OCI-LY7 (cell line): ENCODE measurements around the gene CPPED1. TPM values are rescaled to one million over a fixed set of nuclear protein-coding genes. Genes with fewer than 3 reads are reported as not detected.

Experiments used
- BruUV-seq: library from RNA; stranded (reverse); fragments of 400-500 nt; replicated peaks from 2 replicates; lab custom pipeline; 2021; lab: Mats Ljungman, UMichigan
- CTCF ChIA-PET: fragments of 300-600 bp; sonication (Branson Sonifier 250); formaldehyde crosslinking; loops from one replicate; lab custom pipeline; 2022; ENCODE audit warnings: antibody characterized with exemption; ENCODE audit not compliant: unreplicated experiment; lab: Charles Lee
- POLR2A ChIA-PET: fragments of 300-600 bp; sonication (Branson Sonifier 250); formaldehyde crosslinking; loops from one replicate; lab custom pipeline; 2022; ENCODE audit warnings: antibody characterized with exemption; lab: Charles Lee
- DNase-seq: peaks from one replicate; pipeline ENCODE4 v3.0.0-alpha.2; 2015; ENCODE audit warnings: low spot score
- H2AFZ ChIP-seq: fragments of 200-600 bp; sonication (generic), shearing (Covaris generic); 2 replicates; pipeline ENCODE4 v1.6.1; 2014; ENCODE audit warnings: mild to moderate bottlenecking, antibody characterized with exemption, low read length, moderate library complexity
- H3K27ac ChIP-seq: fragments of 200-600 bp; sonication (generic); 2 replicates; pipeline ENCODE4 v1.5.1; 2014; ENCODE audit warnings: mixed run types, low read depth, mild to moderate bottlenecking, moderate library complexity, low read length, inconsistent platforms; ENCODE audit not compliant: poor library complexity, severe bottlenecking
- H3K36me3 ChIP-seq: fragments of 200-600 bp; sonication (generic); 2 replicates; pipeline ENCODE4 v1.6.1; 2014; ENCODE audit warnings: mild to moderate bottlenecking, antibody characterized with exemption, low read length, moderate library complexity, mixed read lengths; ENCODE audit not compliant: insufficient read depth
- H3K4me1 ChIP-seq: fragments of 200-600 bp; sonication (generic); 2 replicates; pipeline ENCODE4 v1.5.1; 2014; ENCODE audit warnings: mild to moderate bottlenecking, low read length; ENCODE audit not compliant: insufficient read depth, poor library complexity, severe bottlenecking
- H3K4me2 ChIP-seq: fragments of 200-600 bp; sonication (generic); 2 replicates; pipeline ENCODE4 v1.6.1; 2014; ENCODE audit warnings: mild to moderate bottlenecking, low read length
- H3K4me3 ChIP-seq: fragments of 200-600 bp; sonication (generic); 2 replicates; pipeline ENCODE4 v1.5.1; 2014; ENCODE audit warnings: mild to moderate bottlenecking, low read depth, low read length; ENCODE audit not compliant: poor library complexity, severe bottlenecking
- H3K79me2 ChIP-seq: fragments of 200-600 bp; sonication (generic); 2 replicates; pipeline ENCODE4 v1.6.1; 2016; ENCODE audit warnings: low read depth, mild to moderate bottlenecking, low read length, moderate library complexity, mixed read lengths; ENCODE audit not compliant: insufficient read depth
- H3K9me2 ChIP-seq: fragments of 200-600 bp; sonication (generic); 2 replicates; pipeline ENCODE4 v1.6.1; 2016; ENCODE audit warnings: mild to moderate bottlenecking, low read length, mixed read lengths; ENCODE audit not compliant: insufficient read depth
- H3K9me3 ChIP-seq: fragments of 200-600 bp; sonication (generic); 2 replicates; pipeline ENCODE4 v1.6.1; 2014; ENCODE audit warnings: mild to moderate bottlenecking, mixed run types, low read length, mixed read lengths
- H4K20me1 ChIP-seq: fragments of 200-600 bp; sonication (generic); 2 replicates; pipeline ENCODE4 v1.6.1; 2014; ENCODE audit warnings: mild to moderate bottlenecking, antibody characterized with exemption, low read length, moderate library complexity, mixed read lengths; ENCODE audit not compliant: insufficient read depth
- EZH2phosphoT487 ChIP-seq: fragments of 200-600 bp; sonication (generic); IDR thresholded peaks from 2 replicates; pipeline ENCODE4 v1.6.1; 2018; ENCODE audit warnings: low read depth, borderline replicate concordance, mild to moderate bottlenecking, mixed run types, antibody characterized with exemption, low read length, moderate library complexity, mixed read lengths
- intact Hi-C: fragments of 100-400 bp; cut with micrococcal nuclease; formaldehyde crosslinking; loops from one replicate; pipeline ENCODE4 v1.10.0; 2022; ENCODE audit not compliant: unreplicated experiment
- total RNA-seq, 2 experiments: library from RNA; depleted of rRNA in 1 of 2; stranded (reverse); fragments of >200 nt in 1 of 2; shearing (Covaris generic) in 1 of 2; gene quantifications; 2 replicates each; pipeline ENCODE4 v1.2.3, GENCODE V29; 2014 to 2022
- TF ChIP-seq, protein P1 (sequence below): fragments of 200-600 bp; sonication (generic); conservative IDR thresholded peaks from 2 replicates; pipeline ENCODE4 v1.5.1; 2014; ENCODE audit warnings: mild to moderate bottlenecking, antibody characterized with exemption, low read length, moderate library complexity, mixed read lengths

CPPED1 gene
- total RNA-seq, 2 experiments from 2014 or later: 8.6 to 14.2 TPM

DNA sequence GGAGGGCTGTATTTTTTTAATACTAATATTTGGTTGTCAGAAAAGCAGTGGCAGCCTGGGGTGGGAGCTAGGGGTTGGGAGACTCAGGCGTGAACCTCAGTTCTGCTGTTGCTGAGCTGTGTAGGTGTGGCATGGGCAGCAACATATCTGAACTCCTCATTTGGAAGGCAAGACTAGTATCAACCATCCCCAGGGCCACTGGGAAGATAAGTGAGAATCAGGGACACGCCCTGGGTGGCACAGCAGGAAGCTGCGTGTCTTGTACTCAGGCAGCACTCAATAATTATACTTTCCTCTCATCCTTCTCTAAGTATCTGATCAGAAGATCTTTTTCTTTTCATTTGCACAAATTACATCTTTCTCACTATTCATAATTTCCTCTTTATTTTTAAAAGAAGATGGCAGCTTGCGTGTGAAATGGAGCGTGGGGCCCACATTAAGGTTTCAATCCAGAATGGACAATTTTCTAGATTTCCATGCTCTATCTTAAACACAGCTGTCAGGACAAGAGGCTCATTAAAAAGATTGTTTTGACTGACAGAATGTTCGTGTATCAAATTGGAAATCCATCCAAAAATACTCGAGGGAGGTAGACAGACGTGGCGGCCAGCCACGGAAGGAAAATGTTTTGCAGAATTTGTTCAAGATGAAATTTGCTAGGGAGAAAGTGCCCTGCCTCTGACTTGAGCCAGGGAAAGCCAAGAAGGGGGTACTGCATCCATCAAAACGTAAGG is 121.1 kb downstream of the CPPED1 start:
- Histone ChIP-seq H3K4me1 (peaks cover 3% of the 10 kb centered on the region), H3K36me3 (no peaks in the 10 kb centered on the region), H4K20me1 (no peaks in the 10 kb centered on the region), H3K9me2 (no peaks in the 10 kb centered on the region), H3K27ac (no peak overlapping the region), H3K4me3 (no peak overlapping the region), H3K4me2 (no peak overlapping the region), H3K9me3 (no peaks in the 10 kb centered on the region), H3K79me2 (no peaks in the 10 kb centered on the region), H2AFZ (no peak overlapping the region)
- no TSS peak for BruUV-seq
- CTCF ChIA-PET: no interaction called here
- POLR2A ChIA-PET: interaction anchor here (0.5 kb wide), 1 partner anchor 23 kb away, joined by 3 read pairs; no protein-coding TSS in a partner anchor
- intact Hi-C loops: no loop called here
- no peak for DNase-seq
- TF ChIP-seq, protein P1, sequence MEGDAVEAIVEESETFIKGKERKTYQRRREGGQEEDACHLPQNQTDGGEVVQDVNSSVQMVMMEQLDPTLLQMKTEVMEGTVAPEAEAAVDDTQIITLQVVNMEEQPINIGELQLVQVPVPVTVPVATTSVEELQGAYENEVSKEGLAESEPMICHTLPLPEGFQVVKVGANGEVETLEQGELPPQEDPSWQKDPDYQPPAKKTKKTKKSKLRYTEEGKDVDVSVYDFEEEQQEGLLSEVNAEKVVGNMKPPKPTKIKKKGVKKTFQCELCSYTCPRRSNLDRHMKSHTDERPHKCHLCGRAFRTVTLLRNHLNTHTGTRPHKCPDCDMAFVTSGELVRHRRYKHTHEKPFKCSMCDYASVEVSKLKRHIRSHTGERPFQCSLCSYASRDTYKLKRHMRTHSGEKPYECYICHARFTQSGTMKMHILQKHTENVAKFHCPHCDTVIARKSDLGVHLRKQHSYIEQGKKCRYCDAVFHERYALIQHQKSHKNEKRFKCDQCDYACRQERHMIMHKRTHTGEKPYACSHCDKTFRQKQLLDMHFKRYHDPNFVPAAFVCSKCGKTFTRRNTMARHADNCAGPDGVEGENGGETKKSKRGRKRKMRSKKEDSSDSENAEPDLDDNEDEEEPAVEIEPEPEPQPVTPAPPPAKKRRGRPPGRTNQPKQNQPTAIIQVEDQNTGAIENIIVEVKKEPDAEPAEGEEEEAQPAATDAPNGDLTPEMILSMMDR: no peak
- no peak for TF ChIP-seq EZH2phosphoT487

DNA sequence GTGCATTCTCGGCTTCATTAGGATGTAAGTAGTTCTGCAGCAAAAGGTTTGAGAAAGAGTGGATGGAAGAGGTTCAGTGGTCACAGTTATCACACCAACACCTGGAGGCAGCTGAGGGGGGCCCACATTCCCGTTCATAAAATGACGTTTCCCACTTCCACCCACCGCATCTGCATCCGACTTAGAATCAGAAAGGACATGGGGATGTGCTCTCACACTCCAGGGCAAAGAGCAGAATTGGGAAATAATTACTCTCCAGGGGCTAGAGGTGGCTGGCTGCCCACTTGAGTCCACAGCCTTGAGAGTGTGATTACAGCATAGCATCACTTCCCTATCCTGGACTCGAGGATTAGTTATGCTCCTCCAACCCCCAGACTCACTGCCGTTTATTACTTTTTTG is 122.0 kb downstream of the CPPED1 start:
- POLR2A ChIA-PET: no interaction called here
- H3K27ac ChIP-seq: no peak overlapping the region
- H3K4me1 ChIP-seq: peaks cover 12% of the 10 kb centered on the region
- CTCF ChIA-PET: no interaction called here
- no TSS peak for BruUV-seq
- no peaks in the 10 kb centered on the region for H4K20me1 ChIP-seq
- intact Hi-C loops: no loop called here
- no peaks in the 10 kb centered on the region for H3K9me3 ChIP-seq
- no peak for DNase-seq
- H3K79me2 ChIP-seq: no peaks in the 10 kb centered on the region
- H2AFZ ChIP-seq: no peak overlapping the region
- H3K4me3 ChIP-seq: no peak overlapping the region
- no peak for TF ChIP-seq EZH2phosphoT487
- TF ChIP-seq, protein P1: no peak
- no peaks in the 10 kb centered on the region for H3K36me3 ChIP-seq
- H3K4me2 ChIP-seq: no peak overlapping the region
- no peaks in the 10 kb centered on the region for H3K9me2 ChIP-seq

DNA sequence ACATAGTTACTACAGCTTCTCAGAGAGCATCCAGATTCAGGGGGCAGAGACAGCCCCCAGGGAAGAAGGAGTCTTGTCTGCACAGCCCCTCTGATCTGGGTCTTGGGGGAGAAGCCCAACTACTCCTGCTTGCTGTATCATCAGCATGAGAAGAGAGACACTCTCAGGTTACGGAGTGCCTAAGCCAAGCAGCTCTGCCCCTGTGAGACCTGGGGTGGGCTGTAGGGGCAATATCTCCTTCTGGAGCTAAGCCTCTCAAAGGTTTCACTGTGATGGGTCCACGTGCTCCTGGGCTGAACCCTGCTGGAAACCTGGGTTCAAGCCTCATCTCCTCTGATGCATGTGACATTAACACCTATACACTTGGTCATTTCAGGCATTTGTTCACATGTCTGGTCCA is 123.2 kb downstream of the CPPED1 start:
- ChIA-PET CTCF (no interaction called here), POLR2A (no interaction called here)
- intact Hi-C loops: no loop called here
- BruUV-seq: no TSS peak
- no peak for DNase-seq
- Histone ChIP-seq H3K36me3 (no peaks in the 10 kb centered on the region), H3K27ac (no peak overlapping the region), H3K4me2 (no peak overlapping the region), H3K9me3 (no peaks in the 10 kb centered on the region), H3K4me1 (peaks cover 12% of the 10 kb centered on the region), H4K20me1 (no peaks in the 10 kb centered on the region), H2AFZ (no peak overlapping the region), H3K4me3 (no peak overlapping the region), H3K9me2 (no peaks in the 10 kb centered on the region), H3K79me2 (no peaks in the 10 kb centered on the region)
- no peak for TF ChIP-seq EZH2phosphoT487
- TF ChIP-seq, protein P1: no peak
